Right lobe of liver (tissue), 6 donors: ENCODE results near the gene DCTN2. TPM values are rescaled to one million over a fixed set of nuclear protein-coding genes. Genes with fewer than 3 reads are reported as not detected.

Source experiments
- ATAC-seq, 4 donors: fragments of 200-7000 bp; cut with Tn5 transposase; one replicate each; pipeline ENCODE4 v1.9.1; 2020; ENCODE audit warnings: mild to moderate bottlenecking in 4 of 4, moderate library complexity in 4 of 4
- DNase-seq, 3 donors: peaks; one replicate each; pipeline ENCODE4 v3.0.0-alpha.2; 2020
- H3K27ac ChIP-seq, 3 donors: fragments of 200-600 bp; one replicate each; pipeline ENCODE4 v1.8.0; 2022
- H3K27me3 ChIP-seq, 2 donors: fragments of 200-600 bp; one replicate each; pipeline ENCODE4 v1.8.0; 2022
- H3K36me3 ChIP-seq, 4 donors: fragments of 200-600 bp; sonication (generic) in 1 of 4; one replicate each; pipeline versions ENCODE4 v1.5.1 to v1.8.0; 2017 to 2022; ENCODE audit warnings: control low read depth in 1 of 4
- H3K4me1 ChIP-seq, 4 donors: fragments of 200-600 bp; sonication (generic) in 1 of 4; one replicate each; pipeline versions ENCODE4 v1.5.1 to v1.8.0; 2017 to 2022; ENCODE audit warnings: control low read depth in 1 of 4
- H3K4me3 ChIP-seq, 3 donors: fragments of 200-600 bp; one replicate each; pipeline ENCODE4 v1.8.0; 2022
- H3K9me3 ChIP-seq, 4 donors: fragments of 200-600 bp; sonication (generic) in 1 of 4; one replicate each; pipeline versions ENCODE4 v1.5.1 to v1.8.0; 2017 to 2022; ENCODE audit warnings: control low read depth in 1 of 4
- CTCF ChIP-seq, 4 donors: fragments of 200-600 bp in 3 of 4; fragments of 450-650 bp in 1 of 4; IDR thresholded peaks; one replicate each; pipeline versions ENCODE4 v1.5.1 to v1.8.0; 2016 to 2022; ENCODE audit warnings: antibody characterized with exemption in 4 of 4, mild to moderate bottlenecking in 2 of 4
- POLR2A ChIP-seq: fragments of 450-650 bp; IDR thresholded peaks from one replicate; pipeline ENCODE4 v1.6.1; 2017; ENCODE audit warnings: antibody characterized with exemption, mild to moderate bottlenecking
- WGBS: methylation state at CpG from one replicate; pipeline ENCODE4 v1.1.6; 2018; ENCODE audit warnings: low coverage, low lambda C conversion rate; ENCODE audit not compliant: insufficient coverage; ENCODE audit errors: missing lambda C conversion rate; 5-methylcytosine and 5-hydroxymethylcytosine counted together
- intact Hi-C, 2 donors: fragments of 100-400 bp; cut with DNase I; formaldehyde crosslinking; loops; one replicate each; pipeline versions ENCODE4 v1.11.2 to v1.14.1; 2022
- total RNA-seq, 6 experiments: library from RNA; depleted of rRNA in 2 of 6; stranded (reverse); fragments of >200 nt in 2 of 6; fragmentation: NEBNext Ultra II Directional in 3 of 6; extraction: Animal tissue kit (Norgen Biotek cat#: 25700) in 3 of 6; gene quantifications; one replicate each; pipeline versions ENCODE4 v1.1.0 to v1.2.4, GENCODE V29; 2016 to 2023
- donor health status: DM: no; HTN: yes; CAD: no.
- donor health status: DM: no; HTN: no; CAD: no.
- donor health status: DM: no; HTN: no; CAD: no.
- donor health status: DM: no; HTN: yes; CAD: no.
- donor health status: DM: no; HTN: yes; CAD: no.

The DCTN2 gene
- total RNA-seq, 6 experiments from 2014 or later = 28.4 to 80.0 (median 36.0) TPM

- Histone ChIP-seq H3K36me3 (no peaks in the 10 kb centered on the region), H3K27me3 (peaks cover 0 to 13% of the 10 kb centered on the region in 2 donors), H3K4me1 (peaks cover 0 to 7% (median 1%) of the 10 kb centered on the region in 4 donors), H3K4me3 (peak within 1 kb of the TSS in 2 of 3 donors; percentile 7 to 22), H3K9me3 (no peaks in the 10 kb centered on the region), H3K27ac (no peak within 1 kb of the TSS)
- ATAC-seq (no peak), DNase-seq (peak in 1 of 3 donors; percentile 42)
- intact Hi-C loops = no loop called here
- TF ChIP-seq CTCF (IDR thresholded peaks at IDR 0.05) (no peak), POLR2A (no peak)
- 21% methylated on average over 4 of the region's 52 CpGs for WGBS
Measured at GRCh38 chr12:57549909-57550640, 3.1 kb upstream of the DCTN2 start, which contains the start of gene KIF5A. Gene KIF5A (plus strand): TSS chr12:57550044. CDS start chr12:57550272, 228 bp downstream.

- H3K36me3 ChIP-seq = no peaks in the 10 kb centered on the region
- DNase-seq (no peak), ATAC-seq (no peak)
- H3K9me3 ChIP-seq = no peaks in the 10 kb centered on the region
- peaks cover 0 to 7% (median 1%) of the 10 kb centered on the region in 4 donors for H3K4me1 ChIP-seq
- no peak for TF ChIP-seq CTCF (IDR thresholded peaks at IDR 0.05)
- TF ChIP-seq POLR2A = no peak
- peak overlapping the region in 2 of 3 donors; percentile 7 to 22 for H3K4me3 ChIP-seq
- peaks cover 0 to 13% of the 10 kb centered on the region in 2 donors for H3K27me3 ChIP-seq
- no peak overlapping the region for H3K27ac ChIP-seq
- WGBS = 40% methylated on average over 12 of the region's 13 CpGs
- intact Hi-C loops = no loop called here
Measured at GRCh38 chr12:57549203-57549908, 2.4 kb upstream of the DCTN2 start.

GRCh38 chr12:57548488-57548887 lies 1.5 kb upstream of the DCTN2 start:
- Histone ChIP-seq H3K9me3 (no peaks in the 10 kb centered on the region), H3K4me3 (no peak overlapping the region), H3K36me3 (no peaks in the 10 kb centered on the region), H3K27ac (no peak overlapping the region), H3K4me1 (peaks cover 0 to 7% (median 1%) of the 10 kb centered on the region in 4 donors), H3K27me3 (peaks cover 0 to 13% of the 10 kb centered on the region in 2 donors)
- ATAC-seq (no peak), DNase-seq (no peak)
- intact Hi-C loops = no loop called here
- 17% methylated on average over 2 of the region's 2 CpGs for WGBS
- TF ChIP-seq CTCF (IDR thresholded peaks at IDR 0.05) (no peak), POLR2A (no peak)

- Histone ChIP-seq H3K4me3 (no peak overlapping the region), H3K4me1 (peaks cover 0 to 7% (median 1%) of the 10 kb centered on the region in 4 donors), H3K27me3 (peaks cover 0 to 13% of the 10 kb centered on the region in 2 donors), H3K9me3 (no peaks in the 10 kb centered on the region), H3K27ac (no peak overlapping the region), H3K36me3 (no peaks in the 10 kb centered on the region)
- intact Hi-C loops = no loop called here
- DNase-seq (no peak), ATAC-seq (no peak)
- TF ChIP-seq CTCF (IDR thresholded peaks at IDR 0.05) (no peak), POLR2A (no peak)
- WGBS = 100% methylated on average over 2 of the region's 2 CpGs
Measured at GRCh38 chr12:57548013-57548315, 972 bp upstream of the DCTN2 start.
